HepG2 (cell line): ENCODE measurements around the gene GLDN. TPM values are rescaled to one million over a fixed set of nuclear protein-coding genes. Genes with fewer than 3 reads are reported as not detected.
A peak's percentile ranks its signal among the peaks of the same experiment; 100 is the strongest.

Source experiments
- ARNT ChIP-seq: fragments of 450-650 bp; IDR thresholded peaks from 2 replicates; pipeline ENCODE4 v1.6.1; 2017
- FOXO1 ChIP-seq: sonication (generic); formaldehyde crosslinking; IDR thresholded peaks from 2 replicates; pipeline ENCODE4 v1.4.0; 2020; ENCODE audit warnings: missing genetic modification reagents
- HDAC2 ChIP-seq: sonication (generic); formaldehyde crosslinking; IDR thresholded peaks from 2 replicates; pipeline ENCODE4 v1.4.0; 2020; ENCODE audit warnings: missing genetic modification reagents
- HIVEP1 ChIP-seq: sonication (generic); formaldehyde crosslinking; IDR thresholded peaks from 2 replicates; pipeline ENCODE4 v1.4.0; 2020; ENCODE audit warnings: mild to moderate bottlenecking, missing genetic modification reagents
- HNRNPK ChIP-seq: fragments of 200-400 bp; formaldehyde crosslinking; IDR thresholded peaks from 2 replicates; pipeline ENCODE4 v1.6.1; 2018; ENCODE audit warnings: low read length, low read depth, moderate library complexity, mild to moderate bottlenecking; ENCODE audit not compliant: poor library complexity, severe bottlenecking
- KLF6 ChIP-seq: IDR thresholded peaks from 2 replicates; pipeline ENCODE4 v1.8.0; 2016; ENCODE audit warnings: missing biosample characterization, missing genetic modification reagents
- MIER2 ChIP-seq: IDR thresholded peaks from 2 replicates; pipeline ENCODE4 v1.6.1; 2016; ENCODE audit warnings: missing biosample characterization, missing genetic modification reagents
- MYNN ChIP-seq: sonication (generic); formaldehyde crosslinking; IDR thresholded peaks from 2 replicates; pipeline ENCODE4 v1.4.0; 2020; ENCODE audit warnings: mild to moderate bottlenecking, low read depth, missing genetic modification reagents
- NCOR1 ChIP-seq: fragments of 200-600 bp; sonication (generic); IDR thresholded peaks from 2 replicates; pipeline ENCODE4 v1.7.0; 2017; ENCODE audit warnings: antibody characterized with exemption, low read length, borderline replicate concordance
- NFYB ChIP-seq: sonication (generic); formaldehyde crosslinking; IDR thresholded peaks from 2 replicates; pipeline ENCODE4 v1.4.0; 2020; ENCODE audit warnings: missing genetic modification reagents
- NONO ChIP-seq, 2 experiments: fragments of 450-650 bp in 1 of 2; sonication (generic) in 1 of 2; formaldehyde crosslinking in 1 of 2; IDR thresholded peaks in 1 of 2; conservative IDR thresholded peaks in 1 of 2; 2 replicates each; pipeline versions ENCODE4 v1.6.1 to v1.8.0; 2017 to 2022; ENCODE audit warnings: mild to moderate bottlenecking in 1 of 2, missing genetic modification reagents in 1 of 2, moderate library complexity in 1 of 2
- RARG ChIP-seq: sonication (generic); formaldehyde crosslinking; IDR thresholded peaks from 2 replicates; pipeline ENCODE4 v1.4.0; 2020; ENCODE audit warnings: low read depth, mild to moderate bottlenecking, missing genetic modification reagents
- SKI ChIP-seq: fragments of 450-650 bp; IDR thresholded peaks from one replicate; pipeline ENCODE4 v1.6.1; 2018; ENCODE audit warnings: mild to moderate bottlenecking; ENCODE audit not compliant: partially characterized antibody
- SOX6 ChIP-seq, 2 experiments: fragments of 450-650 bp in 1 of 2; sonication (generic) in 1 of 2; formaldehyde crosslinking in 1 of 2; IDR thresholded peaks; 2 replicates each; pipeline versions ENCODE4 v1.4.0 to v1.6.1; 2017 to 2020; ENCODE audit warnings: antibody characterized with exemption in 1 of 2, mild to moderate bottlenecking in 1 of 2, missing genetic modification reagents in 1 of 2
- SP2 ChIP-seq: sonication (generic); formaldehyde crosslinking; IDR thresholded peaks from 2 replicates; pipeline ENCODE4 v1.5.1; 2020; ENCODE audit warnings: mild to moderate bottlenecking, missing genetic modification reagents
- TP53 ChIP-seq: sonication (generic); formaldehyde crosslinking; conservative IDR thresholded peaks from 2 replicates; pipeline ENCODE4 v1.4.0; 2020; ENCODE audit warnings: missing genetic modification reagents
- XRCC5 ChIP-seq: fragments of 200-400 bp; formaldehyde crosslinking; optimal IDR thresholded peaks from 2 replicates; pipeline ENCODE3; 2017; ENCODE audit warnings: mild to moderate bottlenecking, low read length
- ZMYM3 ChIP-seq: sonication (generic); formaldehyde crosslinking; IDR thresholded peaks from 2 replicates; pipeline ENCODE4 v1.5.1; 2020; ENCODE audit warnings: mild to moderate bottlenecking, missing genetic modification reagents
- ZNF460 ChIP-seq: sonication (generic); formaldehyde crosslinking; IDR thresholded peaks from 2 replicates; pipeline ENCODE4 v1.5.1; 2020; ENCODE audit warnings: missing genetic modification reagents, mild to moderate bottlenecking, borderline replicate concordance
- polyA plus RNA-seq, 8 experiments: library from polyadenylated mRNA; depleted of rRNA in 3 of 8; stranded (reverse) in 7 of 8; unstranded in 1 of 8; fragments of >200 nt; fragmentation: Illumina TruSeq in 4 of 8; extraction: Trizol in 4 of 8; gene quantifications; 2 replicates each; pipeline versions ENCODE4 v1.2.1 to v1.2.3, GENCODE V29; 2011 to 2016; ENCODE audit warnings: low read depth in 4 of 8, missing spikeins in 1 of 8, mixed read lengths in 1 of 8; ENCODE audit not compliant: insufficient read depth in 1 of 8
- total RNA-seq, 5 experiments: library from RNA; depleted of rRNA; stranded (reverse); fragments of >200 nt; fragmentation: Illumina TruSeq; extraction: Trizol; gene quantifications; 2 replicates each; pipeline ENCODE4 v1.2.3, GENCODE V29; 2016; ENCODE audit warnings: low read depth in 1 of 5
- TF ChIP-seq, protein P1 (sequence below): sonication (generic); formaldehyde crosslinking; conservative IDR thresholded peaks from 2 replicates; pipeline ENCODE4 v1.8.0; 2022; ENCODE audit warnings: mild to moderate bottlenecking, moderate library complexity, missing genetic modification reagents
- TF ChIP-seq, protein P2 (sequence below): IDR thresholded peaks from 2 replicates; pipeline ENCODE4 v1.6.1; 2016; ENCODE audit warnings: control low read depth
- TF ChIP-seq, protein P3 (sequence below): IDR thresholded peaks from 2 replicates; pipeline ENCODE4 v1.6.1; 2016; ENCODE audit warnings: missing biosample characterization, missing genetic modification reagents, low read depth
- TF ChIP-seq, protein P4 (sequence below): sonication (generic); formaldehyde crosslinking; IDR thresholded peaks from 2 replicates; pipeline ENCODE4 v1.4.0; 2020; ENCODE audit warnings: missing genetic modification reagents

GLDN gene
- total and polyA plus RNA-seq, 2 of the 13 experiments (the other 11 are each of a cell fraction or from before 2014, with no cell fraction given) = 0.86 to 1.0 TPM

DNA sequence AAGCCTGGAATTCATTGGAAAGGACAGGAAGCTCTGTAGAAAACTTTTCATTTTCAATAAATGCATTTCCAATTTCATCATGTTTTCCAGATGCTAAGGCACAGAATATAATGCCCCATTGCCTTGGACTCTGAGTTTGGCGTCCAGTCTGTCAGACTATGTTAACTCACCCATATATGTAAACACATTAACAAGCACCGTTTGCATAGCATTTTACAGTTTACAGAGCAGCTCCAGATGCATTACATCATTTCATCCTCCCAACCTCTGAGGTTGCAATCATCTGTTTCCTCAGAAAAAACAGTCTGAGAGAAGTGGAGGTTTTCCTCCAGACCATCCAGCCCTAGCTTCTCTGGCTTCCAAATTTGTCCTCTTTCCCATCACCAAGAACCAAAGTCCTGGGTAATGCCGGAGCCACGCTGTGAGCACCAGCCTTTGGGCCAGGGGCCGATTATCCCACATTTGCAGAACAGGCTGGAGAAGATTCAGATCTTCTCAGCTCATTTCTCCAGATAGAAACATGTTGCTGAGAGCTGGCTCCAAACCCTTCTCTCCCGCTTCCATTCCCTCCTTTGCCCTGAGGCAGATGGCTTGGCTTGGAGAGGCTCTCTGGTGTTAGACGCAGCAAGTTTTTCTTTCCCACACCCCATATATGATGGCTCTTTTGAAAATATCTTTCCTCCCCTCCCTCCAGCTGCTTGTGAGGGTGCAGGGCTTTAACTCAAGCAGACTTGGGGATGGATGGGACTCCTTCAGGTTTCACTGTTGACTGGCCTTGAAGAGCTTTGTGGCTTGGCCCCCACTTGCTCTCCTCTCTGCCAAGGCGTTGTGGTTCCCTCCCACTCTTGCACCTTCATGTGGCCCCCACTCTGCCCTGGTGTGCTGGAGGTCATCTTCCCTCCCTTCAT is 29.0 kb upstream of the GLDN start (continued):
- TF ChIP-seq HNRNPK (no peak), SOX6 (IDR thresholded peaks at IDR 0.05) (no peak), SOX6 (CRISPR knock-in tag; IDR thresholded peaks at IDR 0.05) (peak; percentile 78), HDAC2 (CRISPR knock-in tag) (peak; percentile 76), NFYB (CRISPR knock-in tag) (no peak), SKI (peak; percentile 86), MIER2 (CRISPR knock-in tag) (0 out of 2 replicates have a peak, but pooled peaks have one; percentile 28), ZMYM3 (CRISPR knock-in tag) (peak; percentile 15; the same call in 1 of the 2 replicates), NONO (IDR thresholded peaks at IDR 0.05) (no peak), NONO (CRISPR knock-in tag; conservative IDR thresholded peaks at IDR 0.05) (0 out of 2 replicates have a peak, but pooled peaks have one; percentile 34), MYNN (CRISPR knock-in tag) (no peak), ARNT (no peak), RARG (CRISPR knock-in tag) (no peak), FOXO1 (CRISPR knock-in tag) (peak; percentile 82; the same call in 1 of the 2 replicates), TP53 (no peak), HIVEP1 (CRISPR knock-in tag) (no peak), KLF6 (CRISPR knock-in tag) (0 out of 2 replicates have a peak, but pooled peaks have one; percentile 57), NCOR1 (peak; percentile 65; the same call in 1 of the 2 replicates), XRCC5 (no peak), ZNF460 (no peak), SP2 (CRISPR knock-in tag) (no peak)
- TF ChIP-seq, protein P1, sequence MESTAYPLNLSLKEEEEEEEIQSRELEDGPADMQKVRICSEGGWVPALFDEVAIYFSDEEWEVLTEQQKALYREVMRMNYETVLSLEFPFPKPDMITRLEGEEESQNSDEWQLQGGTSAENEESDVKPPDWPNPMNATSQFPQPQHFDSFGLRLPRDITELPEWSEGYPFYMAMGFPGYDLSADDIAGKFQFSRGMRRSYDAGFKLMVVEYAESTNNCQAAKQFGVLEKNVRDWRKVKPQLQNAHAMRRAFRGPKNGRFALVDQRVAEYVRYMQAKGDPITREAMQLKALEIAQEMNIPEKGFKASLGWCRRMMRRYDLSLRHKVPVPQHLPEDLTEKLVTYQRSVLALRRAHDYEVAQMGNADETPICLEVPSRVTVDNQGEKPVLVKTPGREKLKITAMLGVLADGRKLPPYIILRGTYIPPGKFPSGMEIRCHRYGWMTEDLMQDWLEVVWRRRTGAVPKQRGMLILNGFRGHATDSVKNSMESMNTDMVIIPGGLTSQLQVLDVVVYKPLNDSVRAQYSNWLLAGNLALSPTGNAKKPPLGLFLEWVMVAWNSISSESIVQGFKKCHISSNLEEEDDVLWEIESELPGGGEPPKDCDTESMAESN (CRISPR knock-in tag) = peak; percentile 45; the same call in 1 of the 2 replicates
- TF ChIP-seq, protein P2, sequence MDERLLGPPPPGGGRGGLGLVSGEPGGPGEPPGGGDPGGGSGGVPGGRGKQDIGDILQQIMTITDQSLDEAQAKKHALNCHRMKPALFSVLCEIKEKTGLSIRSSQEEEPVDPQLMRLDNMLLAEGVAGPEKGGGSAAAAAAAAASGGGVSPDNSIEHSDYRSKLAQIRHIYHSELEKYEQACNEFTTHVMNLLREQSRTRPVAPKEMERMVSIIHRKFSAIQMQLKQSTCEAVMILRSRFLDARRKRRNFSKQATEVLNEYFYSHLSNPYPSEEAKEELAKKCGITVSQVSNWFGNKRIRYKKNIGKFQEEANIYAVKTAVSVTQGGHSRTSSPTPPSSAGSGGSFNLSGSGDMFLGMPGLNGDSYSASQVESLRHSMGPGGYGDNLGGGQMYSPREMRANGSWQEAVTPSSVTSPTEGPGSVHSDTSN = no peak
- TF ChIP-seq, protein P3, sequence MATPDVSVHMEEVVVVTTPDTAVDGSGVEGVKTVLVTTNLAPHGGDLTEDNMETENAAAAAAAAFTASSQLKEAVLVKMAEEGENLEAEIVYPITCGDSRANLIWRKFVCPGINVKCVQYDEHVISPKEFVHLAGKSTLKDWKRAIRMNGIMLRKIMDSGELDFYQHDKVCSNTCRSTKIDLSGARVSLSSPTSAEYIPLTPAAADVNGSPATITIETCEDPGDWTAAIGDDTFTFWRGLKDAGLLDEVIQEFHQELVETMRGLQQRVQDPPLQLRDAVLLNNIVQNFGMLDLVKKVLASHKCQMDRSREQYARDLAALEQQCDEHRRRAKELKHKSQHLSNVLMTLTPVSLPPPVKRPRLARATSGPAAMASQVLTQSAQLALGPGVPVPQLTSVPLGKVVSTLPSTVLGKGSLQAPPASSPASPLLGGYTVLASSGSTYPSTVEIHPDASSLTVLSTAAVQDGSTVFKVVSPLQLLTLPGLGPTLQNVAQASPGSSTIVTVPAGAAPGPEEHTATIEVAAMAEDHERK (CRISPR knock-in tag) = no peak
- TF ChIP-seq, protein P4, sequence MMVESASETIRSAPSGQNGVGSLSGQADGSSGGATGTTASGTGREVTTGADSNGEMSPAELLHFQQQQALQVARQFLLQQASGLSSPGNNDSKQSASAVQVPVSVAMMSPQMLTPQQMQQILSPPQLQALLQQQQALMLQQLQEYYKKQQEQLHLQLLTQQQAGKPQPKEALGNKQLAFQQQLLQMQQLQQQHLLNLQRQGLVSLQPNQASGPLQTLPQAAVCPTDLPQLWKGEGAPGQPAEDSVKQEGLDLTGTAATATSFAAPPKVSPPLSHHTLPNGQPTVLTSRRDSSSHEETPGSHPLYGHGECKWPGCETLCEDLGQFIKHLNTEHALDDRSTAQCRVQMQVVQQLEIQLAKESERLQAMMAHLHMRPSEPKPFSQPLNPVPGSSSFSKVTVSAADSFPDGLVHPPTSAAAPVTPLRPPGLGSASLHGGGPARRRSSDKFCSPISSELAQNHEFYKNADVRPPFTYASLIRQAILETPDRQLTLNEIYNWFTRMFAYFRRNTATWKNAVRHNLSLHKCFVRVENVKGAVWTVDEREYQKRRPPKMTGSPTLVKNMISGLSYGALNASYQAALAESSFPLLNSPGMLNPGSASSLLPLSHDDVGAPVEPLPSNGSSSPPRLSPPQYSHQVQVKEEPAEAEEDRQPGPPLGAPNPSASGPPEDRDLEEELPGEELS (CRISPR knock-in tag) = peak; percentile 86
